ENCODE data around the gene SRP9. TPM values are rescaled to one million over a fixed set of nuclear protein-coding genes. Genes with fewer than 3 reads are reported as not detected.

The SRP9 gene
- total and polyA plus RNA-seq, 10 donors: 145 to 269 (median 169) TPM

DNA sequence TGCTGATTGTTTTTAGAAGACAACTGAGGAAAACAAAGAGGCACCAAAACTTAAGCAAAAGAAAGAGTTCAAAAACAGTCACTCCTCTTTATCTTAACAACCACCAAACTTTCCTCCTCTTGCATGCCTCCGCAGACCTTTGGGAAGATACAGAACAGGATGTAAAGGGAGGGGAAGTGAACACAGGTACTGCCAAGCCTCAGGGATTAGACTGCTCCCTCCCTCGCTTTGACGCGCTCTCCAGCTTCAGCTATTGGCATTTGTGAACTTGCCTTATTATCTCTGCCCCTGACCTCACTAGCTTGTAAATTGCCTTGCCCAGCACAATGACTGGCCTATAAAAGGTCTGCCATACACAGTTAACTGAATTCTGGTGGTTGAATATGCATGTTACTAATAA lies 4.8 kb upstream of the SRP9 start:
- Histone ChIP-seq H3K27ac (peak overlapping the region in 6 of 8 donors; percentile 28 to 65 (median 60)), H3K36me3 (no peaks in the 10 kb centered on the region), H3K4me1 (peaks cover 0 to 83% (median 43%) of the 10 kb centered on the region in 6 donors), H3K4me3 (no peak overlapping the region), H3K27me3 (replicated peaks in 1 of 7) (no peaks in the 10 kb centered on the region), H3K9me3 (no peaks in the 10 kb centered on the region)
- intact Hi-C loops (cut with DNase I; ENCODE audit: low total_unique reads): loop anchor here (5.0 to 10.0 kb wide), 2 partner anchors 202 to 221 kb away; no protein-coding TSS in a partner anchor
- WGBS, 5 donors: 47 to 84% (median 69%) methylated on average over 4 of the region's 4 CpGs
- TF ChIP-seq POLR2AphosphoS5 (IDR thresholded peaks at IDR 0.05) (no peak), POLR2A (IDR thresholded peaks at IDR 0.05) (no peak)
- TF ChIP-seq, protein P1, sequence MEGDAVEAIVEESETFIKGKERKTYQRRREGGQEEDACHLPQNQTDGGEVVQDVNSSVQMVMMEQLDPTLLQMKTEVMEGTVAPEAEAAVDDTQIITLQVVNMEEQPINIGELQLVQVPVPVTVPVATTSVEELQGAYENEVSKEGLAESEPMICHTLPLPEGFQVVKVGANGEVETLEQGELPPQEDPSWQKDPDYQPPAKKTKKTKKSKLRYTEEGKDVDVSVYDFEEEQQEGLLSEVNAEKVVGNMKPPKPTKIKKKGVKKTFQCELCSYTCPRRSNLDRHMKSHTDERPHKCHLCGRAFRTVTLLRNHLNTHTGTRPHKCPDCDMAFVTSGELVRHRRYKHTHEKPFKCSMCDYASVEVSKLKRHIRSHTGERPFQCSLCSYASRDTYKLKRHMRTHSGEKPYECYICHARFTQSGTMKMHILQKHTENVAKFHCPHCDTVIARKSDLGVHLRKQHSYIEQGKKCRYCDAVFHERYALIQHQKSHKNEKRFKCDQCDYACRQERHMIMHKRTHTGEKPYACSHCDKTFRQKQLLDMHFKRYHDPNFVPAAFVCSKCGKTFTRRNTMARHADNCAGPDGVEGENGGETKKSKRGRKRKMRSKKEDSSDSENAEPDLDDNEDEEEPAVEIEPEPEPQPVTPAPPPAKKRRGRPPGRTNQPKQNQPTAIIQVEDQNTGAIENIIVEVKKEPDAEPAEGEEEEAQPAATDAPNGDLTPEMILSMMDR (IDR thresholded peaks at IDR 0.05 in 8 of 11, conservative IDR thresholded peaks at IDR 0.05 in 3 of 11): no peak
- no peak for DNase-seq

DNA sequence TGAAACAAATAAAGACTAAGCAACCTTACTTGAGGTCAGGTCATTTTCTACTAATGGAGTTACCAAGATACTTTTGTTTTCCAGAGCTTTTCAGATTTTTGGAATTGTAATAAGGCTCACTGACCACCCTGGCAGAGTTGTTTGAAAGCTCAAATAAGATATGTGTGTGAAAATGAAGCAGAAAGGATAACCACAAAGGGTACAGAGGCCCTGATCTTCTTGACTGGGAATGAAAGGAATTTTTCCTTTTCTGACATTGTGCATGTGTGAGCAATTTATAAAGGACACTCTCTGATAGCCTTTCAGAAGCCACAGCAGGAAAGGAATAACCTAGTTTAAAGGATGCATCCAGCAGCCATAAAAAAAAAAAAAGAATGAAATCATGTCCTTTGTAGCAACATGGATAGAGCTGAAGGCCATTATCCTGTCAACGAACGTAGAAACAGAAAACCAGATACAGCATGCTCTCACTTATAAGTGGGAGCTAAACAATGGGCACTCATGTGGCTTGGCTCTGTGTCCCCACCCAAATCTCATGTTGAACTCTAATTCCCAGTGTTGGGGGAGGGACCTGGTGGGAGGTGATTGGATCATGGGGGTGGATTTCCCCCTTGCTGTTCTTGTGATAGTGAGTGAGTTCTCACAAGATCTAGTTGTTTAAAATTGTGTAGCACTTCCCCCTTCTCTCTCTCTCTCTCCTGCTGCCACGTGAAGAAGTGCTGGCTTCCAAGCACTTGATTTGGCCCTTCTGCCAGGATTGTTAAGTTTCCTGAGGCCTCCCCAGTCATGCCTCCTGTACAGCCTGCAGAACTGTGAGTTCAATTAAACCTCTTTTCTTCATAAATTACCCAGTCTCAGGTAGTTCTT lies 3.1 kb upstream of the SRP9 start:
- H3K27me3 ChIP-seq (replicated peaks in 1 of 7): no peaks in the 10 kb centered on the region
- 40 to 65% (median 46%) methylated on average over 3 of the region's 3 CpGs for WGBS, 5 donors
- H3K9me3 ChIP-seq: no peaks in the 10 kb centered on the region
- TF ChIP-seq POLR2AphosphoS5 (IDR thresholded peaks at IDR 0.05): no peak
- TF ChIP-seq, protein P1 (IDR thresholded peaks at IDR 0.05 in 8 of 11, conservative IDR thresholded peaks at IDR 0.05 in 3 of 11): no peak
- TF ChIP-seq POLR2A (IDR thresholded peaks at IDR 0.05): no peak
- intact Hi-C loops (cut with DNase I; ENCODE audit: low total_unique reads): loop anchor here (5.0 to 10.0 kb wide), 3 partner anchors 138 to 222 kb away; no protein-coding TSS in a partner anchor
- DNase-seq: no peak
- H3K36me3 ChIP-seq: peaks cover 0 to 4% (median 0%) of the 10 kb centered on the region in 6 donors
- no peak overlapping the region for H3K4me3 ChIP-seq
- peaks cover 9 to 83% (median 52%) of the 10 kb centered on the region in 6 donors for H3K4me1 ChIP-seq
- peak overlapping the region in 6 of 8 donors; percentile 34 to 64 (median 62) for H3K27ac ChIP-seq

DNA sequence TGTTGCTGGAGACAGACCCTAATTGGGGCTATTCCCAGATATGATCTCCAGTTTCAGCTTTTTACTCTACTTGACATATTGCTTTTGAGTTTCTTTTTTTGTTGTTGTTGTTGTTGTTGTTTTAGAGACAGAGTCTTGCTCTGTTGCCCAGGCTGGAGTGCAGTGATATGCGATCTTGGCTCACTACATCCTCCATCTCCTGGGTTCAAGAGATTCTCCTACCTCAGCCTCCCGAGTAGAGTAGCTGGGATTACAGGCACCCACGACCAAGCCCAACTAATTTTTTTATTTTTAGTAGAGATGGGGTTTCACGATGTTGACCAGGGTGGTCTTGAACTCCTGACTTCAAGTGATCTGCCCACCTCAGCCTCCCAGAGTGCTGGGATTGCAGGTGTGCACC lies 1.3 kb upstream of the SRP9 start:
- Histone ChIP-seq H3K36me3 (peaks cover 0 to 11% (median 0%) of the 10 kb centered on the region in 6 donors), H3K27me3 (replicated peaks in 1 of 7) (no peaks in the 10 kb centered on the region), H3K27ac (peak overlapping the region in 3 of 8 donors; percentile 96 to 99 (median 97)), H3K4me3 (peak overlapping the region in 1 of 8 donors; percentile 76), H3K9me3 (no peaks in the 10 kb centered on the region), H3K4me1 (peaks cover 22 to 87% (median 63%) of the 10 kb centered on the region in 6 donors)
- no peak for DNase-seq
- intact Hi-C loops (cut with DNase I; ENCODE audit: low total_unique reads): loop anchor here (5.0 to 10.0 kb wide), 2 partner anchors 136 to 199 kb away; no protein-coding TSS in a partner anchor
- TF ChIP-seq, protein P1 (IDR thresholded peaks at IDR 0.05 in 8 of 11, conservative IDR thresholded peaks at IDR 0.05 in 3 of 11): no peak
- no peak for TF ChIP-seq POLR2A (IDR thresholded peaks at IDR 0.05)
- TF ChIP-seq POLR2AphosphoS5 (IDR thresholded peaks at IDR 0.05): no peak
- WGBS, 5 donors: 90 to 93% (median 91%) methylated on average over 4 of the region's 4 CpGs

All from spleen (tissue), 11 donors.